ENCODE results near the gene TRIM67. TPM values are rescaled to one million over a fixed set of nuclear protein-coding genes. Genes with fewer than 3 reads are reported as not detected.

Gene TRIM67
- total and polyA plus RNA-seq, 9 of the 15 experiments (the other 6 are each of a cell fraction or from before 2014, with no cell fraction given): 0.04 to 0.60 (median 0.31) TPM

DNA sequence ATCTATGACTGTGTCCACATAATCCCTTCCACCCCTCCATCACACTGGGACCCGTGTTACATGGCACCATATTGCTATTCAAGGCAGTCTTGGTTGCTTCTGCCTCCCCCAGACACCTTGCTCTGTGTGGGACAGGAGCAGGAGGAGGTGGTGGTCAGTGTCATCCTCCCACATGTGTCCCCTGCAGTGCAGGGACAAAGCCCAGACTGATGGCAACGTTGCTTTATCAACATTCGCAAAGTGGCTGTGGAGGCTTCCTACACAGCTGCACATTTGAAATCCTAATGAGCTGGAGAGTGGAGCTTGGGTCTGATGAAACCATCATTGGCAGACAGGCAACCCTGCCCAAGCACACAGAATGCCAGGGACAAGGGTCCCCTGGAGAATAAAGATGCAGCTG is 26.2 kb downstream of the TRIM67 start (continued):
- TF ChIP-seq, protein P1, sequence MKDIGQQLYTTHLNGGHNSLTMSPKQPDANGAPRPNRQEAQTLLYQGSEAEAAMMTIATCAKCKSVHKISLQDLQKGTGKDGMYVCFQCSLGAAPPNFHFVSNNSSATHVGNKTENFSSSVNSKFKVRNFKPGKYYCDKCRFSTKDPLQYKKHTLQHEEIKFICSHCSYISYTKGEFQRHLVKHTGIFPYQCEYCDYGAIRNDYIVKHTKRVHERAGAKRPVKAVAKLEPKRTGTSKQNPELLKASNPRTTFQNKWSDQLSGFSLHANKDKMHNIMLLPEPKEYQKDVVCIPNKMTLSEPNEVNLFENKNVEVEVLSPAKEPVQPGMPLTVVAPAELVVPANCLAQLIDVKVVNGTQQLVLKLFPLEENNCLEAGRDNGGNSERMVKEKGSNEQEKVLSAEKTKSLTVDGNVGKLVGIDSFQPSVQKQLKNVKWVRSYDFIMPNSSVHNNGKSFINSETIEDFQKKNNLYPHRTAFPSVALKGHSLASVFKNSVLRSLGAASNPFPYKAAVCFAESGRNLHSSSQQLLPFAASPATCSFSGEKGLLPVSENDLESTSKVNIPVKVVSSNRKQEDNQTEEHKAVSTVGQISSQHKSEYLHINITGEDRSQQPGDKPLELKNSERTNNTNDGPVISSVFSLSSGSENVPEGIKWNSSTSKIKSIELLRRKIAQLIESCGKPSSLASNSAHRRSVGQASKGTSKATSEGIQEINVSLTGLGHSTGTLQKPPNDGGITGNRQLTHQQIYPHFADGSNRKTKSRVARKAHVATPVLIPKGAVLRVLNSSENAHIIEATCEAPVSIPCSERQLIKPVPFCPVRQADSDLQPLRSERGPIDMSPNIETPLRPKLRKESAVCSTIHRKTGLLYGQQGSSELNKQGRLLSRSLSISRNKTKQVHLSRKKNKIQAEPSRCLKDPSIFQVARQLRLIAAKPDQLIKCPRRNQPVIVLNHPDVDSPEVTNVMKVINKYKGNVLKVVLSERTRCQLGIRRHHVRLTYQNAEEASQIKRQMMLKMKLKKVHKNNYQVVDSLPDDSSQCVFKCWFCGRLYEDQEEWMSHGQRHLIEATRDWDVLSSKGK (CRISPR knock-in tag; IDR thresholded peaks at IDR 0.05): no peak

DNA sequence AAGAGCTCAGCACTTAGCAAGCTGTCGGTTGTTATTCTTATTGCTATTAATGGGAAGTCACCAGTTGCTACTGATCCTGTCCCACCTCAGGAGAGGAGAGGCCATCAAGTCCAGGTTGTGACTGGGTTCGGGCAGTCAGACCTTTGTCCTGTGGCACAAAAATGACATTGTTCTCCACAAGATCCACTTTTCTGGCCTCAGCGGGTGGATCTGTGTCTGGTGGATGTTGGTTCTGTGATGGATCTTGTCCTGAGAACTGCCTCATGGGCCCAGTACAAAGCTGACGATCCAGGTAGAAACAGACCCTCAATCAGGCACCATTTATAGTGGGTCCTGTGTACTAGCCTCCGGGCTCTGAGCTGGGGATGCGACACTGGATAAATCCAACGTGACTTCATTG is 26.9 kb downstream of the TRIM67 start:
- Histone ChIP-seq H3K9ac (ENCODE audit: insufficient read depth in 1 of 2, low read depth in 2 of 2, low read length in 2 of 2) (no peak overlapping the region), H3K4me1 (replicated peaks in 1 of 2; ENCODE audit: control insufficient read depth in 2 of 2, insufficient read depth in 2 of 2, low read length in 2 of 2) (peaks cover under 1 to 5% of the 10 kb centered on the region in 2 experiments), H3K79me2 (ENCODE audit: control insufficient read depth, insufficient read depth, low read length) (no peaks in the 10 kb centered on the region), H2AFZ (ENCODE audit: low read depth, low read length) (no peak overlapping the region), H3K9me3 (replicated peaks; ENCODE audit: control insufficient read depth, insufficient read depth, low read depth, low read length) (no peaks in the 10 kb centered on the region), H3K27ac (ENCODE audit: extremely low read depth, low read depth, low read length) (no peak overlapping the region), H3K9me1 (ENCODE audit: control insufficient read depth, insufficient read depth, low read length) (no peaks in the 10 kb centered on the region), H3K4me2 (ENCODE audit: insufficient read depth, low read length) (no peak overlapping the region), H4K20me1 (replicated peaks; ENCODE audit: control insufficient read depth, insufficient read depth, low read length) (peaks cover 6% of the 10 kb centered on the region; the same call in 1 of the 2 replicates), H3K27me3 (ENCODE audit: control insufficient read depth in 2 of 2, insufficient read depth in 2 of 2, low read length in 2 of 2) (peaks cover 53 to 84% of the 10 kb centered on the region in 2 experiments), H3K4me3 (no peak overlapping the region), H3K36me3 (ENCODE audit: control insufficient read depth, insufficient read depth, low read length) (no peaks in the 10 kb centered on the region)
- BruUV-seq (replicated peaks): no TSS peak
- ChIA-PET CTCF (ENCODE audit: low intra/inter-chr PET ratio) (no interaction called here), POLR2A (interaction anchor here (1.1 to 1.3 kb wide), 2 partner anchors 8 to 18 kb away, joined by 3 to 4 read pairs; no protein-coding TSS in a partner anchor)
- TF ChIP-seq SRSF3 (IDR thresholded peaks at IDR 0.05; ENCODE audit: insufficient read depth, low read length) (no peak), PML (IDR thresholded peaks at IDR 0.05; ENCODE audit: low read length) (no peak), EP400 (IDR thresholded peaks at IDR 0.05) (no peak), MAFK (IDR thresholded peaks at IDR 0.05; ENCODE audit: low read length) (no peak), HIVEP1 (CRISPR knock-in tag; IDR thresholded peaks at IDR 0.05) (no peak), RBM34 (IDR thresholded peaks at IDR 0.05; ENCODE audit: borderline replicate concordance, insufficient read depth, low read length) (no peak), PHF21A (IDR thresholded peaks at IDR 0.05; ENCODE audit: borderline replicate concordance, low read depth) (no peak), MAFF (IDR thresholded peaks at IDR 0.05; ENCODE audit: low read length) (no peak)
- TF ChIP-seq, protein P2, sequence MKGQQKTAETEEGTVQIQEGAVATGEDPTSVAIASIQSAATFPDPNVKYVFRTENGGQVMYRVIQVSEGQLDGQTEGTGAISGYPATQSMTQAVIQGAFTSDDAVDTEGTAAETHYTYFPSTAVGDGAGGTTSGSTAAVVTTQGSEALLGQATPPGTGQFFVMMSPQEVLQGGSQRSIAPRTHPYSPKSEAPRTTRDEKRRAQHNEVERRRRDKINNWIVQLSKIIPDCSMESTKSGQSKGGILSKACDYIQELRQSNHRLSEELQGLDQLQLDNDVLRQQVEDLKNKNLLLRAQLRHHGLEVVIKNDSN (CRISPR knock-in tag; IDR thresholded peaks at IDR 0.05): no peak
- TF ChIP-seq, protein P3, sequence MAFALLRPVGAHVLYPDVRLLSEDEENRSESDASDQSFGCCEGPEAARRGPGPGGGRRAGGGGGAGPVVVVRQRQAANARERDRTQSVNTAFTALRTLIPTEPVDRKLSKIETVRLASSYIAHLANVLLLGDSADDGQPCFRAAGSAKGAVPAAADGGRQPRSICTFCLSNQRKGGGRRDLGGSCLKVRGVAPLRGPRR (CRISPR knock-in tag; IDR thresholded peaks at IDR 0.05): no peak
- DNase-seq (ENCODE audit: extremely low read depth in 1 of 4, low spot score in 3 of 4): no peak
- WGBS (ENCODE audit: insufficient coverage, low coverage, missing lambda C conversion rate): 9% methylated on average over 7 of the region's 7 CpGs
- in situ Hi-C loops (cut with MboI): no loop called here
- no peak for FAIRE-seq
- intact Hi-C loops (cut with micrococcal nuclease): no loop called here
- ATAC-seq: no peak

All from K562 (cell line).